ENCODE results near the gene TNNI3K. TPM values are rescaled to one million over a fixed set of nuclear protein-coding genes. Genes with fewer than 3 reads are reported as not detected.

Gene TNNI3K
- total RNA-seq, 1 donor from 2014 or later = 89.7 TPM

GRCh38 chr1:74590288-74590687, 355.1 kb downstream of the TNNI3K start:
- Histone ChIP-seq H3K9me3 (replicated peaks) (no peaks in the 10 kb centered on the region), H3K27me3 (ENCODE audit: low read depth) (peaks cover 3% of the 10 kb centered on the region), H3K36me3 (no peaks in the 10 kb centered on the region), H3K4me3 (no peak overlapping the region), H3K27ac (replicated peaks) (no peak overlapping the region), H3K4me1 (no peaks in the 10 kb centered on the region)
- no peak for DNase-seq
- TF ChIP-seq CTCF (IDR thresholded peaks at IDR 0.05; ENCODE audit: borderline replicate concordance) = no peak
- intact Hi-C loops (cut with micrococcal nuclease) = no loop called here

- no peak for TF ChIP-seq CTCF (IDR thresholded peaks at IDR 0.05; ENCODE audit: borderline replicate concordance)
- no peak overlapping the region for H3K4me3 ChIP-seq
- H3K27me3 ChIP-seq (ENCODE audit: low read depth) = peaks cover 3% of the 10 kb centered on the region
- H3K36me3 ChIP-seq = no peaks in the 10 kb centered on the region
- no peak for DNase-seq
- intact Hi-C loops (cut with micrococcal nuclease) = no loop called here
- H3K9me3 ChIP-seq (replicated peaks) = no peaks in the 10 kb centered on the region
- no peak overlapping the region for H3K27ac ChIP-seq (replicated peaks)
- no peaks in the 10 kb centered on the region for H3K4me1 ChIP-seq
Measured at GRCh38 chr1:74591949-74592348, 356.8 kb downstream of the TNNI3K start.

GRCh38 chr1:74592580-74593355, 357.6 kb downstream of the TNNI3K start:
- Histone ChIP-seq H3K36me3 (no peaks in the 10 kb centered on the region), H3K4me1 (no peaks in the 10 kb centered on the region), H3K4me3 (no peak overlapping the region), H3K27ac (replicated peaks) (no peak overlapping the region), H3K27me3 (ENCODE audit: low read depth) (peaks cover 3% of the 10 kb centered on the region), H3K9me3 (replicated peaks) (no peaks in the 10 kb centered on the region)
- no peak for DNase-seq
- no peak for TF ChIP-seq CTCF (IDR thresholded peaks at IDR 0.05; ENCODE audit: borderline replicate concordance)
- intact Hi-C loops (cut with micrococcal nuclease) = no loop called here

Other genes starting within 250 kb of the TNNI3K start
- gene LRRIQ3, start 37.2 kb upstream of the TNNI3K start, total RNA-seq = 0.44 TPM
- gene FPGT, start 37.1 kb upstream of the TNNI3K start, total RNA-seq = 10.3 TPM

All from left ventricle myocardium inferior (tissue), 1 donor.